Activated CD8-positive, alpha-beta T cell treated with anti-CD3 and anti-CD28 coated beads for 36 hours (primary cell): ENCODE results near the gene ADCY5. TPM values are rescaled to one million over a fixed set of nuclear protein-coding genes. Genes with fewer than 3 reads are reported as not detected.

Experiments used
- ATAC-seq: fragments of 200-7000 bp; cut with Tn5 transposase; one replicate; pipeline ENCODE4 v1.10.0; 2021; ENCODE audit warnings: mild to moderate bottlenecking, moderate library complexity
- CTCF ChIA-PET: fragments of 350-600 bp; sonication (Branson Sonifier 250); formaldehyde crosslinking; loops from one replicate; lab custom pipeline; 2021; ENCODE audit warnings: antibody characterized with exemption; lab: Charles Lee
- POLR2A ChIA-PET: fragments of 350-600 bp; sonication (Branson Sonifier 250); formaldehyde crosslinking; loops from one replicate; lab custom pipeline; 2021; ENCODE audit warnings: antibody characterized with exemption; lab: Charles Lee
- DNase-seq: peaks from one replicate; pipeline ENCODE4 v3.0.0-alpha.2; 2020
- H3K27ac Mint-ChIP-seq: one replicate; pipeline ENCODE4 v1.8.0; 2021; ENCODE audit warnings: mild to moderate bottlenecking, mixed read lengths
- H3K27me3 Mint-ChIP-seq: one replicate; pipeline ENCODE4 v1.8.0; 2021; ENCODE audit warnings: mixed read lengths
- H3K36me3 Mint-ChIP-seq: one replicate; pipeline ENCODE4 v1.8.0; 2021; ENCODE audit warnings: low read depth, mixed read lengths
- H3K4me1 Mint-ChIP-seq: one replicate; pipeline ENCODE4 v1.8.0; 2021; ENCODE audit warnings: low read depth, mixed read lengths
- H3K4me3 Mint-ChIP-seq: one replicate; pipeline ENCODE4 v1.8.0; 2021; ENCODE audit warnings: mild to moderate bottlenecking, moderate library complexity, mixed read lengths
- H3K9me3 Mint-ChIP-seq: one replicate; pipeline ENCODE4 v1.8.0; 2021; ENCODE audit warnings: mixed read lengths
- intact Hi-C: fragments of 100-400 bp; cut with micrococcal nuclease; formaldehyde crosslinking; loops from one replicate; pipeline ENCODE4 v1.10.0; 2022
- total RNA-seq, 2 experiments: library from RNA; stranded (reverse); gene quantifications; one replicate each; pipeline ENCODE4 v1.2.3, GENCODE V29; 2021
- TF ChIP-seq, protein P1 (sequence below): fragments of 200-600 bp; IDR thresholded peaks from one replicate; pipeline ENCODE4 v1.8.0; 2022; ENCODE audit warnings: antibody characterized with exemption, mild to moderate bottlenecking

ADCY5 gene
- total RNA-seq, 2 experiments from 2014 or later: not detected

DNA sequence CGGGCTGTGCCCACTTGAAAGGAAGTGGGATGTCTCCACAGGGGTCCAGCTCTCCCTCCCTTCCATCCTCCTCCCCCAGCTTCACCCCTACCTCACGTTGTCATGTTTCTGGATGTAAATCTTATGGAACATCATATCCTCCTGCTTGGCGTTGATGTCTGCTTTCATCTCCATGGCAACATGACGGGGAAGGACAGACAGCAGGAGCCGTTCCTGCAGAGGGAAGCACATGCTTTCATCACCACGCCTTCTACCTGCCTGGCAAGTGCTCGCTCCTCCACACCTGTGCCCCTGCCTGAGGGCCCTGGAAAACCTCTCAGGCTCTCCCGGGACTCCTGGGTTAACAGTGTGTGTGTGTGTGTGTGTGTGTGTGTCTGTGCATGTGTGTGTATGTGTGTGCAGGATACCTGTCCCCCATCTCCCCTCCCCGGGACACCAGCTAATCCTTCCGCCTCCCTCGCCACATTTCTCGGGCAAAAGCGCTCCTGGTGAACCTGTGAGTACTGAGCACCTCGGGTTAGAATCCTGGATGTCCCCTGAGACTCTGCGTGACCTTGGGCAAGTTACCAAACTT lies 101.1 kb downstream of the ADCY5 start:
- no peak overlapping the region for H3K27ac Mint-ChIP-seq
- intact Hi-C loops: no loop called here

DNA sequence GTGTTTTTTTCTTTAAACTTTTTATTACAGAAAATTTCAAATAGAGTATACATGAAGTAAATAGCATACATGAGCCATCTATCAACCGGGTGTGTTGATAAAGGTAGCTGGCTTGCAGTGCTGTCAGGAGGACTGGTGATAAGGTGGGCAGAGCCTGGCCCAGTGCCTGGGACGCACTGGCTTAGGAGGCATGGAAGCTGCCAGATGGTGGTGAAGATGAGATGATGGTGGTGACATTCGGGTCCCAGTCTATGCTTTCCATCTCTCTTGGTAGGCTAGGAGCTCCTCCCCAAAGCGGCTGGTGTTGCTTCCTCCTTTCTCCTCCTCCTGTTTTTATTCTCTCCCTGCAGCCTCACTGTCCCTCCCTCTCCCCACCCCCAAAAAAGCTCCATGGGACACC lies 101.7 kb downstream of the ADCY5 start:
- CTCF ChIA-PET: interaction anchor here (1.3 kb wide), 1 partner anchor 18 kb away, joined by 4 read pairs; no protein-coding TSS in a partner anchor
- peaks cover 18% of the 10 kb centered on the region for H3K4me1 Mint-ChIP-seq
- POLR2A ChIA-PET: no interaction called here
- H3K4me3 Mint-ChIP-seq: no peak overlapping the region
- H3K9me3 Mint-ChIP-seq: no peaks in the 10 kb centered on the region
- H3K36me3 Mint-ChIP-seq: no peaks in the 10 kb centered on the region
- ATAC-seq: no peak
- DNase-seq: no peak
- intact Hi-C loops: no loop called here
- H3K27me3 Mint-ChIP-seq: peaks cover 27% of the 10 kb centered on the region
- TF ChIP-seq, protein P1, sequence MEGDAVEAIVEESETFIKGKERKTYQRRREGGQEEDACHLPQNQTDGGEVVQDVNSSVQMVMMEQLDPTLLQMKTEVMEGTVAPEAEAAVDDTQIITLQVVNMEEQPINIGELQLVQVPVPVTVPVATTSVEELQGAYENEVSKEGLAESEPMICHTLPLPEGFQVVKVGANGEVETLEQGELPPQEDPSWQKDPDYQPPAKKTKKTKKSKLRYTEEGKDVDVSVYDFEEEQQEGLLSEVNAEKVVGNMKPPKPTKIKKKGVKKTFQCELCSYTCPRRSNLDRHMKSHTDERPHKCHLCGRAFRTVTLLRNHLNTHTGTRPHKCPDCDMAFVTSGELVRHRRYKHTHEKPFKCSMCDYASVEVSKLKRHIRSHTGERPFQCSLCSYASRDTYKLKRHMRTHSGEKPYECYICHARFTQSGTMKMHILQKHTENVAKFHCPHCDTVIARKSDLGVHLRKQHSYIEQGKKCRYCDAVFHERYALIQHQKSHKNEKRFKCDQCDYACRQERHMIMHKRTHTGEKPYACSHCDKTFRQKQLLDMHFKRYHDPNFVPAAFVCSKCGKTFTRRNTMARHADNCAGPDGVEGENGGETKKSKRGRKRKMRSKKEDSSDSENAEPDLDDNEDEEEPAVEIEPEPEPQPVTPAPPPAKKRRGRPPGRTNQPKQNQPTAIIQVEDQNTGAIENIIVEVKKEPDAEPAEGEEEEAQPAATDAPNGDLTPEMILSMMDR: no peak
- H3K27ac Mint-ChIP-seq: no peak overlapping the region

More for the DNA sequence above, 101.1 kb downstream of the ADCY5 start:
- ATAC-seq (no peak), DNase-seq (no peak)
- no peaks in the 10 kb centered on the region for H3K9me3 Mint-ChIP-seq
- no peak overlapping the region for H3K4me3 Mint-ChIP-seq
- peaks cover 18% of the 10 kb centered on the region for H3K4me1 Mint-ChIP-seq
- ChIA-PET POLR2A (no interaction called here), CTCF (interaction anchor here (1.3 kb wide), 1 partner anchor 19 kb away, joined by 4 read pairs; no protein-coding TSS in a partner anchor)
- TF ChIP-seq, protein P1: no peak
- H3K36me3 Mint-ChIP-seq: no peaks in the 10 kb centered on the region
- H3K27me3 Mint-ChIP-seq: peaks cover 27% of the 10 kb centered on the region

DNA sequence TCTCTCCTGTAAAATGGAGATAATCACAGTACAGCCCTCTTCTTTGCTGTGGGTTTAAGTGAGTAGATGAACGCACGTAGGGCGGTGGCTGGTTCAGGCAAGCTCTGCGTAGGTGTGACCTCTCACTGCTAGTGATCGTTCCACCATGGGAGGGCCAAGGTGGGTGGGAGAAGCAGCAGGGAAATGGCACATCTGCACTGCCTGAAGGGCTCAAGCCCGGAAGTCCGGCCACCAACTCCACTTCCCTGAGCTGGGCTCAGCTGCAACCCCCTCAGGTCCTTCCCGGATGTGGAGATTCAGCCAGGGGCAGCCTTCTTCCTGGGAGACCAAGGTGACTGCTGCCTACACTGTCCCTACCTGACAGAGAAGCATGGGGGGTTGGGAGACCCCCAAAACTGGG lies 102.9 kb downstream of the ADCY5 start:
- Mint-ChIP-seq H3K9me3 (no peaks in the 10 kb centered on the region), H3K27me3 (peaks cover 28% of the 10 kb centered on the region), H3K27ac (no peak overlapping the region), H3K4me3 (no peak overlapping the region), H3K4me1 (peaks cover 18% of the 10 kb centered on the region), H3K36me3 (no peaks in the 10 kb centered on the region)
- POLR2A ChIA-PET: no interaction called here
- CTCF ChIA-PET: no interaction called here
- intact Hi-C loops: no loop called here
- TF ChIP-seq, protein P1: no peak
- DNase-seq (no peak), ATAC-seq (no peak)

DNA sequence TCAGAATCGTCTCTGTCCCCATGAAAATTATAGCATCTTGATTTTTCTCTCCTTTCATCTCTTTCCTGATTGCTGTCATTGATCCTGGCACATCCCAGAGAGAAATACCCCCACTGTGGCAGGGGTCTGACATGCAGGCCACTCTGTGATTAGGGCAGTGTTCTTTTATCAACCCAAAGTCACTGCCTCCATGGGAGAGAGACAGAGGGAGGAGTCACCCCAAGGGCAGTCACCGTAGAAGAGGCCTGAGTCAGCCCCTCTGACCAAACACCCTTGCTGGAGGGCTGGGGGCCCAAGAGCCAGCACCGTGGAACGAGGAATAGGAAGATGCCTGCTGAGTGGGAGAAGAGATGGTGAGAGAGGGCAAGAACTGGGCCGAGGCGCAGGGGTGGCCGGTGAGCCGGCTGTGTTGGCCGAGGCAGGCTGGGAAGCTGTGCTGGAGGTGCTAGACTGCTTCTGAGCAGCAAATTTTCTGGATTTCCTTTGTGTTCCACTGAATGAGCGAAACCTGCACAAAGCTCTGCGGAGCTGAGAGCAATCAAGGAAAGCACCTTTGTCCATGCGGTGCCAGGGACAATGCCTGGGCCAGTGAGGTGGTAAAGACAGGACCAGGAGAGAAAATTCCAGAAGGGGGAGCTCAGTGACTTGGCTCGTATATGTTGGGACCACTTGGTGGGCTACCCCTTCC lies 103.8 kb downstream of the ADCY5 start:
- TF ChIP-seq, protein P1: no peak
- ATAC-seq (no peak), DNase-seq (no peak)
- peaks cover 18% of the 10 kb centered on the region for H3K4me1 Mint-ChIP-seq
- ChIA-PET CTCF (no interaction called here), POLR2A (no interaction called here)
- H3K4me3 Mint-ChIP-seq: no peak overlapping the region
- no peaks in the 10 kb centered on the region for H3K9me3 Mint-ChIP-seq
- intact Hi-C loops: no loop called here
- H3K36me3 Mint-ChIP-seq: no peaks in the 10 kb centered on the region
- H3K27me3 Mint-ChIP-seq: peaks cover 21% of the 10 kb centered on the region
- no peak overlapping the region for H3K27ac Mint-ChIP-seq

DNA sequence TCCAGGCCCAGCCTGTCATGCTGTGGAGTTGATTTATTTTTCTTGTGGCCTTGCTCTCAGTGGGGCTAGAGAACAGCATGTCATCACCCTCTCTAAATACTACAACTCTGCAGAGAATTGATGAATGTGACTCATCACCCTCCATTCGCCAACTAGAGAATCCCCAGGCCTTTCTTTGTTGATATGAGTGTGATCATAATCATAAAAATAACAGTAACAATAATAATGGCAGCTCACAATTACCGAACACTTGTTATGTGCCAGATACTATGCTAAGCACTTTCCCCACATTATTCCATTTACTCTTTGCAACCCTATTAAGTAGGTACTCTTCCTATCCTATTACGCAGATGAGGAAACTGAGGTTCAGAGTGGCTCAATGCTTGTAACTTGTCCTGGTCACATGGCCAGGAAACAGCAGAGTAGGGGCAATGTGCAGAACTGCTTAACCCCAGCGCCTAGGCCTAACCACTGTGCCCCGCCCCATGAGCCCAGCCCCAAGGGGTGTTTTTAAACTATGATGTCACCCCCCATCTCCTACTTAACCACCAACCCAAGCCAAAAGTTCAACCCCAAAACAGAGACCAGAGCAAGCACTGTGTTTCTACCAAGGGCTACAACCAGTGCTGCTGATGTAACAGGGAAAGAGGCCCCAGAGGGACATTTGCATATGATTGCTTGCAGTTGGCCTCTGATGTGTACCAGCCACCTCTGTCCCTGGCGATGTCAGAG lies 104.5 kb downstream of the ADCY5 start:
- Mint-ChIP-seq H3K36me3 (no peaks in the 10 kb centered on the region), H3K9me3 (no peaks in the 10 kb centered on the region), H3K27ac (no peak overlapping the region), H3K4me3 (no peak overlapping the region), H3K4me1 (peaks cover 14% of the 10 kb centered on the region), H3K27me3 (peaks cover 14% of the 10 kb centered on the region)
- ChIA-PET POLR2A (no interaction called here), CTCF (no interaction called here)
- ATAC-seq (peak; percentile 79), DNase-seq (peak; percentile 36)
- TF ChIP-seq, protein P1: no peak
- intact Hi-C loops: no loop called here
